PFSK-1 (cell line): ENCODE results near the gene PRSS1.

Experiments used
- FOXP2 ChIP-seq: optimal IDR thresholded peaks from 2 replicates; pipeline ENCODE3; 2011; ENCODE audit warnings: borderline replicate concordance, control low read depth, inconsistent platforms; ENCODE audit not compliant: insufficient read depth; ENCODE audit errors: extremely low read length, extremely low read depth
- POLR2AphosphoS5 ChIP-seq: IDR thresholded peaks from 2 replicates; pipeline ENCODE4 v1.6.1; 2012; ENCODE audit warnings: low read depth, mild to moderate bottlenecking, control low read depth, low read length, moderate library complexity
- REST ChIP-seq, 2 experiments: IDR thresholded peaks; 2 replicates each; pipeline versions ENCODE4 v1.6.1 to v1.8.0; 2011 to 2012; ENCODE audit warnings: low read depth in 2 of 2, low read length in 2 of 2, control low read depth in 1 of 2, inconsistent platforms in 1 of 2, mild to moderate bottlenecking in 1 of 2, moderate library complexity in 1 of 2; ENCODE audit not compliant: insufficient read depth in 1 of 2
- SIN3A ChIP-seq: IDR thresholded peaks from 2 replicates; pipeline ENCODE4 v1.6.1; 2012; ENCODE audit warnings: mild to moderate bottlenecking, low read length, moderate library complexity, borderline replicate concordance; ENCODE audit not compliant: insufficient read depth
- TAF1 ChIP-seq: IDR thresholded peaks from 2 replicates; pipeline ENCODE4 v1.6.1; 2012; ENCODE audit warnings: low read length, control low read depth, borderline replicate concordance; ENCODE audit not compliant: insufficient read depth

GRCh38 chr7:142711196-142711595 lies 38.1 kb upstream of the PRSS1 start:
- no peak for TF ChIP-seq REST (IDR thresholded peaks at IDR 0.05; ENCODE audit: insufficient read depth in 1 of 2, low read depth in 2 of 2, low read length in 2 of 2)
- TF ChIP-seq POLR2AphosphoS5, result no peak
- no peak for TF ChIP-seq TAF1
- no peak for TF ChIP-seq SIN3A
- no peak for TF ChIP-seq FOXP2
